Type B pancreatic cell (in vitro differentiated cells): ENCODE data around the gene SPOP. TPM values are rescaled to one million over a fixed set of nuclear protein-coding genes. Genes with fewer than 3 reads are reported as not detected.

Experiments
- DNase-seq: peaks from one replicate; pipeline ENCODE4 v3.0.0; 2021; ENCODE audit warnings: mixed read lengths; ENCODE audit not compliant: unreplicated experiment; ENCODE audit errors: extremely low spot score
- H3K27ac Mint-ChIP-seq: 2 replicates; pipeline ENCODE4 v1.8.0; 2021; ENCODE audit warnings: mild to moderate bottlenecking, mixed read lengths
- H3K27me3 Mint-ChIP-seq: 2 replicates; pipeline ENCODE4 v1.8.0; 2021; ENCODE audit warnings: mixed read lengths
- H3K36me3 Mint-ChIP-seq: 2 replicates; pipeline ENCODE4 v1.8.0; 2021; ENCODE audit warnings: mixed read lengths
- H3K4me1 Mint-ChIP-seq: one replicate; pipeline ENCODE4 v1.8.0; 2021; ENCODE audit warnings: mixed read lengths; ENCODE audit not compliant: unreplicated experiment
- H3K4me3 Mint-ChIP-seq: 2 replicates; pipeline ENCODE4 v1.8.0; 2021; ENCODE audit warnings: mild to moderate bottlenecking, mixed read lengths
- H3K9me3 Mint-ChIP-seq: 2 replicates; pipeline ENCODE4 v1.8.0; 2021; ENCODE audit warnings: mixed read lengths
- total RNA-seq: library from RNA; stranded (reverse); gene quantifications from 2 replicates; pipeline ENCODE4 v1.2.1, GENCODE V29; 2021; ENCODE audit warnings: low replicate concordance
- TF ChIP-seq, protein P1 (sequence below): fragments of 200-600 bp; sonication (generic); conservative IDR thresholded peaks from 2 replicates; pipeline ENCODE4 v1.5.0; 2021; ENCODE audit warnings: antibody characterized with exemption, mild to moderate bottlenecking

Gene SPOP
- total RNA-seq, 1 donor from 2014 or later, result 67.7 TPM

DNA sequence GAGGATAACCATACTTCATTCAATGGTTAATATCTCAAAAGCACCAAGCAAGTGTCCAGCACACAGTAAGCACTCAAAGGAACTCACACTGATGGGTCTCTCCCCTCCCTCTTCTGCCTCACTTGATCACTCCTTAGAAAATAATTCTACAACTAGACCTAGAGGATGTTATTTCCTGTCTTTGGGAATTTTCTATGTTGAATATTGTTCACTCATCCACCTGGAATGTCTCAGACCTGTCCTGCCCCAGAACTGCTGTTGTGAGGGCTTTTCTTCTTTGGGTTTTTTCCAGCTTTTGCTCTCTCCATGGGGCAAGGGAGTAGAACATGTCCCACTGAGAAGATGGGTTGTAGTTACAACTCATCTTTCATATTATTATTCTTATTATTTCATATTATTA, 76.9 kb downstream of the SPOP start:
- Mint-ChIP-seq H3K4me3 (no peak overlapping the region), H3K27ac (no peak overlapping the region), H3K4me1 (peaks cover 8% of the 10 kb centered on the region), H3K27me3 (no peaks in the 10 kb centered on the region), H3K36me3 (peaks cover 53% of the 10 kb centered on the region), H3K9me3 (no peaks in the 10 kb centered on the region)
- no peak for DNase-seq
- TF ChIP-seq, protein P1, sequence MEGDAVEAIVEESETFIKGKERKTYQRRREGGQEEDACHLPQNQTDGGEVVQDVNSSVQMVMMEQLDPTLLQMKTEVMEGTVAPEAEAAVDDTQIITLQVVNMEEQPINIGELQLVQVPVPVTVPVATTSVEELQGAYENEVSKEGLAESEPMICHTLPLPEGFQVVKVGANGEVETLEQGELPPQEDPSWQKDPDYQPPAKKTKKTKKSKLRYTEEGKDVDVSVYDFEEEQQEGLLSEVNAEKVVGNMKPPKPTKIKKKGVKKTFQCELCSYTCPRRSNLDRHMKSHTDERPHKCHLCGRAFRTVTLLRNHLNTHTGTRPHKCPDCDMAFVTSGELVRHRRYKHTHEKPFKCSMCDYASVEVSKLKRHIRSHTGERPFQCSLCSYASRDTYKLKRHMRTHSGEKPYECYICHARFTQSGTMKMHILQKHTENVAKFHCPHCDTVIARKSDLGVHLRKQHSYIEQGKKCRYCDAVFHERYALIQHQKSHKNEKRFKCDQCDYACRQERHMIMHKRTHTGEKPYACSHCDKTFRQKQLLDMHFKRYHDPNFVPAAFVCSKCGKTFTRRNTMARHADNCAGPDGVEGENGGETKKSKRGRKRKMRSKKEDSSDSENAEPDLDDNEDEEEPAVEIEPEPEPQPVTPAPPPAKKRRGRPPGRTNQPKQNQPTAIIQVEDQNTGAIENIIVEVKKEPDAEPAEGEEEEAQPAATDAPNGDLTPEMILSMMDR, result no peak

DNA sequence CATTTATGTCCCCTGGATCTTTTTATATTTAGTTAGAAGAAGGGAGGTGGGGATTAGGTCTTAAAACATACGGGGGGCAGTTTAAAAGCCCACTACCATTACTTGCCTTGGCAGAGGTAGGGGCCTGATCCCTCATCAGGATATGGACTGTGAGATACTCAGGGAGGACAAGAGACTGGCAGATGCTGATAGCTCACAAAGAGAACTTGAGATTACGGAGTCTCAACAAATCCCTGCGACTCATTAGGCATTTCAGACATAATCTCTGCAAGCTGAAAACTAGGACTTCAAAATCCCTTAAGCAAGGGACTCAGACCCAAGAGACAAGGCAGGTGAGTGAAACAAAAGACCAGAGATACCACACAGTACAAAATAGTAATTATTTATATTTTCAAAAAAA, 79.0 kb downstream of the SPOP start:
- peaks cover 47% of the 10 kb centered on the region for H3K36me3 Mint-ChIP-seq
- H3K27me3 Mint-ChIP-seq, result no peaks in the 10 kb centered on the region
- DNase-seq, result no peak
- peaks cover 8% of the 10 kb centered on the region for H3K4me1 Mint-ChIP-seq
- no peak overlapping the region for H3K27ac Mint-ChIP-seq
- H3K9me3 Mint-ChIP-seq, result no peaks in the 10 kb centered on the region
- TF ChIP-seq, protein P1, result no peak
- no peak overlapping the region for H3K4me3 Mint-ChIP-seq

DNA sequence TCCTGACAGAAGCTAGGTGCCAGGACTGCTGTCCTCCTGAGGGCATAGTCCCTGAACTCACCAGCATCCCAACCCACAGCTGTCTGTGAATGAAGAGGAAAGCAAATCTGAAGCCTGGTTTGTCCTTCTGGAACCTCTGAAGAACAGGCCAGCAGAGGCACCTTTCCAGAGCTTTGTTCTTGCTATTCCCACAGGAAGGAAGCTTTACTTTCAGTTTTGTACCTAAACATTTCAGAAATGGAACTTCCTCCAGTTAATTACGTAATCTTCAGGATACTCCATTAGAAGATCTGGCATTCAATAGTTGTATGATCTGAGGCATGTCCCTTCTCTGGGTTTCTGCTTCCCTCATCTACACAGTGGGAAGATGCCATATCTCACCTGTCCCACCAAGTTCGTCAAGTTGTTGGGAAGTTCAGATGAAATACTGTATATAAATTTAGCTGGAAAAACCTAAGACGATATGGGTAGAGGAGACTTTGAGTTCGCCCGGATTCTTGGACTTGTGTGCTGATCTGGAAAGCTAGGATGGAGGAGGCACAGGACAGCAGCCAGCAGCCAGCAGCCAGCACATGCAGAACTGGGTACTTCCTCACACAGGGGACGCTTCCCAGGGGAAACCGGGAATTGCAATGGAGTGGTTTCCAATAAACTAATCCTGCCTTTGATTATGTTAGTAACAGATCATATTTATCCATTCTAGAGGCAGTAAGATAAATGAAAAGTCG, 79.8 kb downstream of the SPOP start:
- Mint-ChIP-seq H3K27me3 (no peaks in the 10 kb centered on the region), H3K27ac (no peak overlapping the region), H3K36me3 (peaks cover 42% of the 10 kb centered on the region), H3K9me3 (no peaks in the 10 kb centered on the region), H3K4me1 (peaks cover 8% of the 10 kb centered on the region), H3K4me3 (no peak overlapping the region)
- TF ChIP-seq, protein P1, result no peak
- DNase-seq, result no peak

DNA sequence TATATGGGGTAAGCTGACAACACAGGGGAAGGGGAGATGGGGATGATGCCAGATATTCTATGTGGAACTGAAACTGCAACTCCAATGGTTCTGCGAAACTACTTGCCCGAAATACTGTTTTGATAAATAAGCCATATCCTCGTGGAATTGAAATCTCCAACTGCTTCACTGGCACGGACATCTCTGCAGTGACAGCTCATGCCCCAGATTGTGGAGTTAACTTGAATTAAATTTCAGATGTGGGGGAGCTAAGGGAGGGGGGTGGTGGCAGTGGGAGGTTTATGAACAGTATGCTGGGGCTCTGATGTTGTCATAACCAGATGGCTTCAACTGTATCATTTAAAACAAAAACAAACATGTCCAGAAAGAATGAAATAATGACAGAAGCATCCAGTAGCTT, 80.5 kb downstream of the SPOP start:
- H3K36me3 Mint-ChIP-seq, result peaks cover 41% of the 10 kb centered on the region
- H3K27me3 Mint-ChIP-seq, result no peaks in the 10 kb centered on the region
- no peaks in the 10 kb centered on the region for H3K9me3 Mint-ChIP-seq
- H3K4me1 Mint-ChIP-seq, result peaks cover 8% of the 10 kb centered on the region
- TF ChIP-seq, protein P1, result no peak
- H3K27ac Mint-ChIP-seq, result no peak overlapping the region
- H3K4me3 Mint-ChIP-seq, result no peak overlapping the region
- no peak for DNase-seq

DNA sequence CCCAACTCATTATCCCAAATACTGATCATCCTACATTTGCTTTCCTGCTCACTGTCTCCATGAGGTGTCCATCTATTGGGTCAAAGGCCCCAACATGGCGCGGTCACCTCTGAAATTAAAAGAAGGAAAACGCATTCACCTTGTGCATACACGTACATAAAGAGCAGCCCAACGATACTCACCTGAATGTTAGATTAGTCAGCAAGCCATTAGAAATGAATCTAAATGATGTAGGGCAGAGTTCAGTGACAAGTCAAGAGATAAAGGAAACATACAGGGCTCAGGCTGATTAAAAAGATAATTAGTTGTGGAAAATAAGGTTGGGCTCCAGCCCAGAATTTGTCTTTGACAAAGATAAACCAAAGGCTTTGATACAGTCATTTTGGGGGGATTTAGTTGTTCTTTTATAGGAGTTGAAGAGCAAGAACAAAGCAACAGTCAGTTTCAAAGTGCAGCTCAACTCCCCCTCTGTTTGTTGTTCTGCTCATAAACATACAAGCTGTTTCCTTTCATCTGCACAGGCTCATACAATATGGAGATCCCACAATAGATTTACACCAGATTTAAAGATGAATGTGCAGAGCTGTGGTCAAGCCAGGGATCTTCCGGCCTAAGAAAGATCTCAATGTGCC, 81.2 kb downstream of the SPOP start:
- H3K27me3 Mint-ChIP-seq, result no peaks in the 10 kb centered on the region
- H3K36me3 Mint-ChIP-seq, result peaks cover 39% of the 10 kb centered on the region
- peak overlapping the region; percentile 35 for H3K27ac Mint-ChIP-seq
- H3K4me3 Mint-ChIP-seq, result no peak overlapping the region
- peaks cover 8% of the 10 kb centered on the region for H3K4me1 Mint-ChIP-seq
- no peak for DNase-seq
- TF ChIP-seq, protein P1, result no peak
- no peaks in the 10 kb centered on the region for H3K9me3 Mint-ChIP-seq
